BE2C (cell line): ENCODE measurements around the gene LENG8.

Experiments used
- DNase-seq: peaks from one replicate; pipeline ENCODE4 v3.0.0-alpha.2; 2020
- H3K27me3 ChIP-seq: fragments of 250-450 bp; sonication (Bioruptor Pico); 2 replicates; pipeline ENCODE4 v1.5.1; 2020; ENCODE audit warnings: mild to moderate bottlenecking
- H3K36me3 ChIP-seq: fragments of 250-450 bp; sonication (Bioruptor Pico); 2 replicates; pipeline ENCODE4 v1.5.1; 2020; ENCODE audit warnings: mild to moderate bottlenecking
- H3K4me1 ChIP-seq: fragments of 250-450 bp; sonication (Bioruptor Pico); 2 replicates; pipeline ENCODE4 v1.5.1; 2020
- H3K4me3 ChIP-seq: 2 replicates; pipeline ENCODE4 v1.5.1; 2011; ENCODE audit warnings: low read depth, low read length
- H3K9me3 ChIP-seq: fragments of 250-450 bp; sonication (Bioruptor Pico); 2 replicates; pipeline ENCODE4 v1.5.1; 2020
- CTCF ChIP-seq: IDR thresholded peaks from 2 replicates; pipeline ENCODE4 v1.5.1; 2012; ENCODE audit warnings: mild to moderate bottlenecking, low read depth, low read length

The LENG8 gene

GRCh38 chr19:54470276-54470887, 21.4 kb downstream of the LENG8 start:
- H3K9me3 ChIP-seq = no peaks in the 10 kb centered on the region
- no peak for DNase-seq
- H3K4me1 ChIP-seq = no peaks in the 10 kb centered on the region
- H3K36me3 ChIP-seq = no peaks in the 10 kb centered on the region
- H3K27me3 ChIP-seq = peaks cover 48% of the 10 kb centered on the region
- no peak overlapping the region for H3K4me3 ChIP-seq
- no peak for TF ChIP-seq CTCF

GRCh38 chr19:54470991-54471782, 22.2 kb downstream of the LENG8 start:
- Histone ChIP-seq H3K27me3 (peaks cover 54% of the 10 kb centered on the region), H3K4me1 (no peaks in the 10 kb centered on the region), H3K36me3 (no peaks in the 10 kb centered on the region), H3K4me3 (no peak overlapping the region), H3K9me3 (no peaks in the 10 kb centered on the region)
- no peak for DNase-seq
- no peak for TF ChIP-seq CTCF

GRCh38 chr19:54473071-54473891, 24.3 kb downstream of the LENG8 start, which contains the start of gene CDC42EP5:
TSS of gene CDC42EP5 (minus strand) at chr19:54473296. CDS start at chr19:54465547, 7,749 bp downstream.
- no peaks in the 10 kb centered on the region for H3K9me3 ChIP-seq
- no peak within 1 kb of the TSS for H3K4me3 ChIP-seq
- H3K27me3 ChIP-seq = peaks cover 54% of the 10 kb centered on the region
- no peaks in the 10 kb centered on the region for H3K36me3 ChIP-seq
- DNase-seq = no peak
- no peak for TF ChIP-seq CTCF
- no peaks in the 10 kb centered on the region for H3K4me1 ChIP-seq

GRCh38 chr19:54473892-54474372, 24.9 kb downstream of the LENG8 start:
- H3K9me3 ChIP-seq = no peaks in the 10 kb centered on the region
- H3K36me3 ChIP-seq = no peaks in the 10 kb centered on the region
- DNase-seq = no peak
- peaks cover 52% of the 10 kb centered on the region for H3K27me3 ChIP-seq
- no peak for TF ChIP-seq CTCF
- H3K4me3 ChIP-seq = no peak overlapping the region
- H3K4me1 ChIP-seq = no peaks in the 10 kb centered on the region

GRCh38 chr19:54475706-54476105, 26.7 kb downstream of the LENG8 start:
- H3K27me3 ChIP-seq = peaks cover 40% of the 10 kb centered on the region
- H3K4me3 ChIP-seq = no peak overlapping the region
- H3K4me1 ChIP-seq = no peaks in the 10 kb centered on the region
- H3K36me3 ChIP-seq = no peaks in the 10 kb centered on the region
- no peak for DNase-seq
- no peaks in the 10 kb centered on the region for H3K9me3 ChIP-seq
- TF ChIP-seq CTCF = no peak
